DND-41 (cell line): ENCODE measurements around the gene CNST.

Source experiments
- CTCF ChIP-seq: IDR thresholded peaks from 2 replicates; pipeline ENCODE4 v1.5.1; 2012; ENCODE audit warnings: borderline replicate concordance, low read length, moderate library complexity, mild to moderate bottlenecking; ENCODE audit not compliant: poor library complexity, severe bottlenecking; ENCODE audit errors: extremely low read depth
- EZH2 ChIP-seq: IDR thresholded peaks from 3 replicates; pipeline ENCODE4 v1.6.1; 2012; ENCODE audit warnings: borderline replicate concordance, low read depth, mild to moderate bottlenecking, moderate library complexity, low read length, inconsistent platforms; ENCODE audit not compliant: severe bottlenecking

GRCh38 chr1:246564839-246565750 is 1.2 kb upstream of the CNST start:
- TF ChIP-seq CTCF (no peak), EZH2 (no peak)
